Stimulated activated naive CD8-positive, alpha-beta T cell treated with anti-CD3 and anti-CD28 coated beads, Interleukin-15, amount 100 ng/mL, for 72 hours (primary cell): ENCODE results near the gene DMD.

Source experiments
- ATAC-seq: fragments of 150-1000 bp; cut with Tn5 transposase; 2 replicates; pipeline ENCODE4 v1.10.0; 2021; ENCODE audit warnings: mild to moderate bottlenecking, moderate library complexity
- DNase-seq, 2 donors: peaks; one replicate each; pipeline ENCODE4 v3.0.0; 2021 to 2022
- H3K27ac Mint-ChIP-seq, 2 donors: one replicate each; pipeline ENCODE4 v1.8.0; 2022; ENCODE audit warnings: mild to moderate bottlenecking in 2 of 2, mixed read lengths in 2 of 2, moderate library complexity in 2 of 2
- H3K27me3 Mint-ChIP-seq: one replicate; pipeline ENCODE4 v1.8.0; 2022; ENCODE audit warnings: mixed read lengths
- H3K4me1 Mint-ChIP-seq: one replicate; pipeline ENCODE4 v1.8.0; 2022; ENCODE audit warnings: mild to moderate bottlenecking, mixed read lengths
- H3K4me3 Mint-ChIP-seq, 2 donors: one replicate each; pipeline ENCODE4 v1.8.0; 2022; ENCODE audit warnings: mild to moderate bottlenecking in 2 of 2, mixed read lengths in 2 of 2, moderate library complexity in 1 of 2
- H3K9me3 Mint-ChIP-seq, 2 donors: one replicate each; pipeline ENCODE4 v1.8.0; 2022; ENCODE audit warnings: mixed read lengths in 2 of 2

The DMD gene

DNA sequence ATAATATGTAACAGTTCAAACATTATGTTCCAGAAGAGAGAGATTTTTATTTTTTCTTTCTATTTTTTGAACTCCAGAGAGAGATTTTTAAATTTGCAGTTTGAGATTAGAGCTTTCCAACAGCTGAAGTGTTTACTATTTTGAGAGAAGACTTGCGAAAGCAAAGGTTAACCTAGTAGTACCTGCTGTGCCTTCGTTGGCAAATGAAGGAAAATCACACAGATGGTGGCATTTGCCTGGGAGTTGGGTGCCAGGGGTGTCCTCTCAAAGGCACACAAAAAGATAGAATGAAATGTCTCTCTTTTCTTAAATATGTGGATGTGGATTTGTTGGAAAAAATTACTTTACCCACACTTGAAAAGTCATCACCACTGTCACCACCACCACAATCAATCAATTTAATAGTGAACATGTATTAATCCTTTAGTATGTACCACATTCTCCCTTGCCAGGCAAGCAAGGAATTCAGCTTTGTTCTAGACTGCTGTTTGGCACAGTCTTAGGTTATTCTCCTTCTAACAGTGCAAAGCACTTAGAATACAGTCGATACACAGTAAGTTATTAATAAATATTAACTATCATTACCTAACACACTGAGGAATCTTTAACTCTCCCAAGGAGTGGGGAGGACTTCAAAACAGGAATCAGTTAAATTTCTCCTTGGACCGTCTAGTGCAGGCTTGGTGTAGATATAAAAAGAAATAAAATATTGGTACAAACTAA is 1301.3 kb downstream of the DMD start:
- Mint-ChIP-seq H3K9me3 (peaks cover 0 to 6% of the 10 kb centered on the region in 2 donors), H3K4me1 (no peaks in the 10 kb centered on the region), H3K4me3 (no peak overlapping the region)

DNA sequence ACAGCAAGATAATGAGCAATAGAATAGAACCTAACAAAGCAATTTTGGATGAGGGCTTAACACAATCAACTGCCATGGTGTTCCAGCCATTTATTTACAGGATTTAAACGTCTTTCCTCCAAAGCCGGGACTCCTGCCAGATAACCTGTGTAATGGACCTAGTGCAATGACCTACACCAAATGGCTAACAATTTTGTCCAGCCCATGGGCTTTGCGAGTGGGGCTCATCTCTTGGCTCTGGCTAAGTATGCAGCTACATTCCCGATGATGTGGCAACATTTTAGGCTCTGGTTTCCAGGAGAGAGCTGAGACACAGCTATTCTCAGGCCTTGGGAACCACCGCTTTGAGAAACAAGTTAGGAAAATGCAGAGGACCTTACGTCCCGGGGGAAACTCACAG is 1317.2 kb downstream of the DMD start:
- H3K4me3 Mint-ChIP-seq: no peak overlapping the region
- no peak for ATAC-seq
- no peaks in the 10 kb centered on the region for H3K27me3 Mint-ChIP-seq
- no peak for DNase-seq
- no peaks in the 10 kb centered on the region for H3K4me1 Mint-ChIP-seq
- no peaks in the 10 kb centered on the region for H3K9me3 Mint-ChIP-seq
- H3K27ac Mint-ChIP-seq: no peak overlapping the region

More for the DNA sequence above, 1301.3 kb downstream of the DMD start:
- ATAC-seq: no peak
- DNase-seq: no peak
- Mint-ChIP-seq H3K27me3 (no peaks in the 10 kb centered on the region), H3K27ac (no peak overlapping the region)

DNA sequence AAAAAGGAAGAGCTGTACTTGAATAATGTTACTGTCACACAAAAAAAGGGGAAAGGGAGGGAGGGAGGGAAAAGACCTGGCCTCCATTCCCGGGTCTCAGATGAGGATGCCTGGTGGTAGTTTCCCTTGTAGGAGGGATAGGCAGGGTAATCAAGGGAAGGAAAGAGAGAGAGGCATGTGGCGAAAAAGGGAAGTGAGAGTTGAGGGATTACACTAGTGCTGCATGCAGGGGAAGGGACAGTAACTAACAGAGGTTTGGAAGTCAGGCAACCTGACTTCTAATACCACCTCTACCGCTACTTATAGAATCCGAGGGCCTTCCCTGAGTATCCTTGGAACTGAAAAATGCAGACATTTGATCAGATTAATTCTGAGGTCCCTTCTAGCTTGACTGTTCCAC is 1317.8 kb downstream of the DMD start:
- no peaks in the 10 kb centered on the region for H3K9me3 Mint-ChIP-seq

DNA sequence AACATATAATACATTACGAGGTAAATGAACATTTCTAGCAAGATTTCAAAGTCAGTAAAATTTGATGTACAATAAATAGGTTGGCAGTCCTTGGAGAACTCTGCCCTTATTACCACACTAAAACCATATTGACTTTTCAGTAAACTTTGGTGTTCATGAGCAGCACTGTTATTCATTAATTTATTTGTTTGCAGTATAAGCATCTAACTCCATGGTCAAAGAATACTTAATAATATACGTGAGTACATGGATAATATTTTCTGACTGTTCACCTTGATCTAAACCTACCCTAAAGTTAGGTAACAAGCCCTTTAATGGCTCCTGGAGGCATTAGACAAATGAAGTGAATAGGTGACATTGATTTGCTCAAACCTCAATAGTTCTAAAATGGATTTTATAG is 1322.3 kb downstream of the DMD start:
- Mint-ChIP-seq H3K27me3 (no peaks in the 10 kb centered on the region), H3K4me1 (no peaks in the 10 kb centered on the region), H3K4me3 (no peak overlapping the region), H3K27ac (no peak overlapping the region), H3K9me3 (no peaks in the 10 kb centered on the region)
- DNase-seq (no peak), ATAC-seq (no peak)

More for the DNA sequence above, 1317.8 kb downstream of the DMD start:
- Mint-ChIP-seq H3K4me1 (no peaks in the 10 kb centered on the region), H3K27me3 (no peaks in the 10 kb centered on the region), H3K4me3 (no peak overlapping the region), H3K27ac (no peak overlapping the region)
- ATAC-seq: no peak
- no peak for DNase-seq

DNA sequence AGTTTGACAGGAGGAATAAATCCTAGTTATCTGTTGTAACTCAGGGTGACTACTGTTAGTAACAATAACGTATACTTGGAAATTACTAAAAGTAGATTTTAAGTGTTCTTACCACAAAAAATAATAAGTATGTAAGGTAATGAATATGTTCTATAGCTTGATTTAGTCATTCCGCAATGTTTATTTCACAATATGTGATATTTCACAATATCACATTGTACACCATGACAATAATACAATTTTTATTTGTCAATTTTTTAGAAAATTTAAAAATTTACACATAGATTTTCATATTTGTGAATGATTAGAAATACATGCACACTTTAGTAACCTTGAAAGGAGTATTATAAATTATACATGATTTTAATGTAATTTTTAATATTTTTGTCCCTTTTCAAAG is 1326.8 kb downstream of the DMD start:
- DNase-seq (no peak), ATAC-seq (no peak)
- H3K27ac Mint-ChIP-seq: no peak overlapping the region
- no peak overlapping the region for H3K4me3 Mint-ChIP-seq
- H3K9me3 Mint-ChIP-seq: no peaks in the 10 kb centered on the region
- H3K4me1 Mint-ChIP-seq: no peaks in the 10 kb centered on the region
- no peaks in the 10 kb centered on the region for H3K27me3 Mint-ChIP-seq

DNA sequence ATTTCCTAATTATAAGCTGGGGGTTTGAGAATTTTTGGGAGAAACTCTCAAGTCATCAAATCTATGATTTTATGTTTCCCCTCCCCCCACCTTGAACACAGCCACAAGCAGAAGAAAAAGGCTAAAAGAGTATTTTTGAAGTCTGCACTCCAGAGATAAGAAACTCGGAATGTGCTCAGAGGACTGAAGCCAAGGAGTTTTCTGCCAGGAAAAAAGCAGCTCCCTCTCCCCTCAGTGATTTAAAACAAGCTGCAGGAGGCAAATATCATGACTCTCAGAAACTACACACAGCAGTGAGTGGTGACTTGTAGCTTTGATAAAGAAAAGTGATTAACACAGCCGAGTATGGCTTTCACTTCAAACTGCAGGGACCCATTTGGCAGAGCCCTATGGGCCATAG is 1339.3 kb downstream of the DMD start:
- H3K4me1 Mint-ChIP-seq: no peaks in the 10 kb centered on the region
- ATAC-seq: no peak
- DNase-seq: no peak
- H3K27me3 Mint-ChIP-seq: no peaks in the 10 kb centered on the region
- no peak overlapping the region for H3K27ac Mint-ChIP-seq
- no peaks in the 10 kb centered on the region for H3K9me3 Mint-ChIP-seq
- H3K4me3 Mint-ChIP-seq: no peak overlapping the region

DNA sequence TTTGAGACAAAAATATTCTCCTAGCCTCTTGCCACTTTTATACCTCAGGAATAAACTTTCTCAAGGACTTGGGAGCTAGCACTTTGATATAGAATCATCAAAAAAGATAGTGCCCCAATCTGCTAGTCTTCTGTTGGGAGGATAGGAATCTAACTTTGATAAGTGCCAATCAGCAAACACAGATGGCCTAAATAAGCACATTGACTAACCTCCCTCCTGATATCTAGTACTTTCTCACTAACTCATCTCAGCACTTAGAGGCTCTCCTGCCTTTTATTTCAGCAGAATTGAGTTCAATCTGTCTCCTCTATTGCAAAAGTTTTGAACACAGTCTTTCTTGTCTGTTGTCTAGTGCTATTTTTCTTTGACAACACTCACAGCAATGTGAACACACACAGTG is 1341.1 kb downstream of the DMD start:
- no peak for ATAC-seq
- H3K4me1 Mint-ChIP-seq: no peaks in the 10 kb centered on the region
- no peak overlapping the region for H3K27ac Mint-ChIP-seq
- H3K27me3 Mint-ChIP-seq: no peaks in the 10 kb centered on the region
- H3K9me3 Mint-ChIP-seq: peaks cover 5 to 8% of the 10 kb centered on the region in 2 donors
- no peak for DNase-seq
- H3K4me3 Mint-ChIP-seq: no peak overlapping the region

DNA sequence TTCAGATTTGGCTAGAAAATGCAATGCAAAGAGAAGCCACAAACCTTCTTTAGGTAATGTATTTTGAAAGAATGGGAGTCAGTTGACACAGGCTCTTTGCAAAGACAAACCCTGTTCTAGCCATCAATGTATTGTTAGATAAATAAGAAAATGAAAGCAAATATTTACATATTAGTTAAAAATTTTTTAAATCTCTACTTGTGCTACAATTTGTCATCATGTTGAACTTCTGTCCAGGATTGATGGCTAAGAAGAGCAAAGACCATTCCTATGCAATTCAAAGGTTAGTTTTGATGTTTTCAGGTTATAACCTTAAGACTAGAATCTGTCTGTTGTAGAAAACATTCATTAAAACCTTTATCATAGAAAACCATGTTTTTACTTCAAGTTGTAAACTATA is 1350.7 kb downstream of the DMD start:
- Mint-ChIP-seq H3K27ac (no peak overlapping the region), H3K4me3 (no peak overlapping the region), H3K9me3 (peaks cover 0 to under 1% of the 10 kb centered on the region in 2 donors), H3K27me3 (no peaks in the 10 kb centered on the region), H3K4me1 (no peaks in the 10 kb centered on the region)
- ATAC-seq (no peak), DNase-seq (no peak)

DNA sequence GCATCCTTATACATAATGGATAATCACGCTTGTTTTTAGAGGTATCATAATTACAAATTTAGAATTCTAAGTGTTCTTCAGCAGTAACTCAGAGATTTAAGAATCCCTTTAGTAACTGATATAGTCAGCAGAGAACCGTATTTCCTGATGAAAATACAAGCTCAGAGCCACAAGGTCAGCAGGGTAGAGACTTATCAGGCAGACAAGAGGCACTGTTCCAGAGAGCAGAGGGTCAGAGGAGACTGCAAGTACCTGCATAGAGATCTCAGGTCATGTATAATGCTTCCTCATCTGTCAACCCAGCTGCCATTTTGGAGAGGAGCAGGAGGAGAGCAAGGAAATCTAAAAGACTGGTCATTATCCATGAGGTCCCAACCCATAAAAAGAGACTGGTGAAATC is 1352.4 kb downstream of the DMD start:
- ATAC-seq (no peak), DNase-seq (no peak)
- H3K9me3 Mint-ChIP-seq: no peaks in the 10 kb centered on the region
- H3K4me1 Mint-ChIP-seq: no peaks in the 10 kb centered on the region
- H3K27me3 Mint-ChIP-seq: no peaks in the 10 kb centered on the region
- H3K27ac Mint-ChIP-seq: no peak overlapping the region
- H3K4me3 Mint-ChIP-seq: no peak overlapping the region

DNA sequence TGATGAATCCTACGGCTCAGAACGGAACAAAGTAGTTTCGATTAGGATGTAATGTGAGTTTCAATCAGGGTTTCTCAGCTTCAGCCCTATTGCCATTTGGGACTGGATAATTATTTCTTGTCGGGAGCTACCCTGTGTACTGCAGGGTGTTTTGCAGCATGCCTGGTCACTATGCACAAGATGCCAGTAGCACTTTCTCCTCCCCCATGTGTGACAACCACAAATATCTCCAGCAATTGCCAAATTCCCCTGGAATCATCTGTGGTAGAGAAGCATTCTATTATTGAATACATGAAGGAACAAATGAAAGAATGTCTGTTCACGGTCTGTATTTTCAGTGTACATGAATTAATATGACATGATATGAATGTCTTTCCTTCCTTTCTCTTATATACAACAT is 1356.6 kb downstream of the DMD start:
- no peak overlapping the region for H3K4me3 Mint-ChIP-seq
- peaks cover 6 to 7% of the 10 kb centered on the region in 2 donors for H3K9me3 Mint-ChIP-seq
- H3K4me1 Mint-ChIP-seq: no peaks in the 10 kb centered on the region
- DNase-seq: no peak
- H3K27ac Mint-ChIP-seq: no peak overlapping the region
- no peaks in the 10 kb centered on the region for H3K27me3 Mint-ChIP-seq
- ATAC-seq: no peak

DNA sequence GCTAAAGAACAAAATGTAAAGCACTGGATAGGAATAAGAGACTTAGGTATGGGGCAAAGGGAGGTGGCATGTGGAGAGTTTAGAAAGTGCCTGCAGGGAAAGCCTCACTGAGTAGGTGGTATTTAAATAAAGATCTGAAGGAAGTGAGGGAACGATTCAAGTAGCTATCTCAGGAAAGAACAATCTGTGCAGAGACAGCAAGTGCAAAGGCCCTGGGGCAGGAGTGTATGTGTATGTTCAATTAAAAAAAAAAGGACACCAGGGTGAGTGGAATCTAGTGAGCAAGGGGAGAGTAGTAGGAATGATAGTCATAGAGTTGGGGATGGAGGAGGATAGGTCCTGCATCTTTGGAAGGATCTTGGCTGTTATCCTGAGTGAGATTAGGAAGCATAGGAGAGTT is 1359.6 kb downstream of the DMD start:
- ATAC-seq (no peak), DNase-seq (no peak)
- H3K4me3 Mint-ChIP-seq: no peak overlapping the region
- H3K27me3 Mint-ChIP-seq: no peaks in the 10 kb centered on the region
- no peak overlapping the region for H3K27ac Mint-ChIP-seq
- H3K9me3 Mint-ChIP-seq: peaks cover 6 to 7% of the 10 kb centered on the region in 2 donors
- no peaks in the 10 kb centered on the region for H3K4me1 Mint-ChIP-seq

DNA sequence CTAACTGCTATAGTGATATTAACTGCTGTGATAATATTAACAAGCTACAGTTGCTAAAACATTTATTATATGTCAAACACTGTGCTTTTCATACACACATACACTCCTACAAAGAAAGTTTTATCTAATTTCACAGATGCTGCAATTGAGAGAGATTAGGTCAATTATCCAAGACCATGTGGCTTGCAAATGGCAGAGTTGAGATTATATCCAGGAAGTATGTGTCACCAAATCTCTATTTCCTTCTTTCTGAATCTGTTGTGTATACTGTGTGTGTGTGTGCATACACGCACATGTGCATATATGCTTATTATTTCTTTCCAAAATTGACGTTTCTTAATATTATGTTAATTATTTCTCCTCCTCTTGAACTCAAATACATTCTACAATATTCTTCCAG is 1363.6 kb downstream of the DMD start:
- Mint-ChIP-seq H3K4me1 (no peaks in the 10 kb centered on the region), H3K27me3 (no peaks in the 10 kb centered on the region), H3K27ac (no peak overlapping the region), H3K4me3 (no peak overlapping the region), H3K9me3 (peaks cover 6 to 7% of the 10 kb centered on the region in 2 donors)
- ATAC-seq (no peak), DNase-seq (no peak)

DNA sequence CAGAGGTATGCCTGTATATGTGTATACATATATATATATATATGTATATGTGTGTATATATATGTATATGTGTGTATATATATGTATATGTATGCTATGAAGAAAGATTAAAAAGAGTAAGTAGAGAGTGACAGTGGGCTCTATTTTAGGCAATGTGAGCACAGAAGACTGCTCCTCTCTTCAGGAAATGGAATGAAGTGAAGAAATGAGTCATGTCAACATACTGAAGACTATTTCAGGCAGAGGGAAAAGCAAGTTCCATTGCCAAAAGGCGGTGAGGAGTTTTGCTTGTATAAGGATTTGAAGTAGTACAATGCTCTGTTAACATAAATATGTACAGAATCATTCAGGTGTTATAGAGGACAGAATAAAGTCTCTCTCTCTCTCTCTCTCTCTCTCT is 1366.3 kb downstream of the DMD start:
- Mint-ChIP-seq H3K4me3 (no peak overlapping the region), H3K27me3 (no peaks in the 10 kb centered on the region), H3K9me3 (no peaks in the 10 kb centered on the region)

DNA sequence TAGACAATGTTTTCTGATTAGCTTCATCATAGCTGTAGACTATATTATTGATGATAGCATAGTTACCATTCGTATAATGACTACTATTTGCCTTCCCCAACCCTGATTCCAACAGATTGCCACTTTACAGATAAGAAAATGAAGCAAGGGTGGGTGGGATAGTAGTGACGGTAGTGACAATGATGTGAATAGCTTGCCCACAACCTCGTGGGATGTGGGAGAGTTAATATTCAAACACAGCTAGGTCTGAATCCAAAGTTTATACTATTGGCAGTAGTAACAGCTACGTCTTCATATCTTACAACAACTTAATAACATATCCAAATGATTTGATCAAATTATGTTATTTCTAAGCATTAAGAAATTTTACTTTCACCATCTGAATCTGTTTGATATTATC is 1372.7 kb downstream of the DMD start:
- H3K27me3 Mint-ChIP-seq: no peaks in the 10 kb centered on the region
- ATAC-seq: no peak
- H3K4me1 Mint-ChIP-seq: no peaks in the 10 kb centered on the region
- H3K4me3 Mint-ChIP-seq: no peak overlapping the region
- no peaks in the 10 kb centered on the region for H3K9me3 Mint-ChIP-seq
- H3K27ac Mint-ChIP-seq: no peak overlapping the region
- no peak for DNase-seq

More for the DNA sequence above, 1366.3 kb downstream of the DMD start:
- Mint-ChIP-seq H3K27ac (no peak overlapping the region), H3K4me1 (no peaks in the 10 kb centered on the region)
- no peak for DNase-seq
- ATAC-seq: no peak

DNA sequence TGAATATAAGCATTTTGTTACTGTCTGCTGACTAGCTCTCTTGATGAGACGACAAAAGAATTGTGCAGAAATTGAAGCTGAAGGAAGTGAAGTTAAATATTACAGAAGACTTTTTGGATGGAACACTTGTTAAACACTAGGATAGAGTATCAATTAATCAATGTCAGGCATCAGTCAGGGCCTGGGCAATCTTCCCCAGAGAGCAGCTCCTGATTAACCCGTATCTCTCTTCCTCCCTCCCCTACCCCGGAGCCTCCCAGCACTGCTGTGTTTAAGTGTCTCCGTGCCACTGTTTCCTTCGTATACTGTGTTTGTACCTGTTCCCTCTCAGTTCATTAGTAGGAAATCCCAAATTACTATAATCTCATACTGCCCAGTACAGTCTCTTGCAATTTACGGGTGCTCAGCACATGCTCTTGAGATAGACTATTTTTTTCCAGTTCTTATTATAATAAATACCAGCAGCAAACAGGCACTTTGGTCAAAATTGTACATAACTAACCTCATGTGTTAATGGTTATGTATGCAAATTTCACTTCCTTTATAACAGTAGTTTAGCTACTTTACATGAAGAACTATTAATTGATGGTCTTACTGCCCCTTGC is 1373.8 kb downstream of the DMD start:
- no peak overlapping the region for H3K4me3 Mint-ChIP-seq
- no peak for ATAC-seq

DNA sequence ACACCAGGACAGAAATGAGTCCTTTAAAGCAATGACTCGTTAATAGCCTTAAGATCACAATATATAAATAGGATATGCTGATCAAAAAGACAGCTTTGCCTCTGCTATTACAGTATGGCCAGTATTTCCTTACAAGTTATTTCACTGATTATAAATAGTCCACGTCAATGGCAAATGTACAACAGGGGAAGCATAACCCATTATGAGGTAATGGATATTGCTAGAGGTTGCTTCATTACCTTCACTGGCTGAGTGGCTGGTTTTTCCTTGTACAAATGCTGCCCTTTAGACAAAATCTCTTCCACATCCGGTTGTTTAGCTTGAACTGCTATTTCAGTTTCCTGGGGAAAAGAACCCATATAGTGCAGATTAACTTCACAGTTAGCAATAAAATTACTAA is 1374.9 kb downstream of the DMD start:
- Mint-ChIP-seq H3K4me3 (no peak overlapping the region), H3K4me1 (no peaks in the 10 kb centered on the region), H3K27me3 (no peaks in the 10 kb centered on the region), H3K27ac (no peak overlapping the region), H3K9me3 (no peaks in the 10 kb centered on the region)
- ATAC-seq: no peak
- no peak for DNase-seq

More for the DNA sequence above, 1373.8 kb downstream of the DMD start:
- no peak for DNase-seq
- H3K9me3 Mint-ChIP-seq: no peaks in the 10 kb centered on the region
- no peaks in the 10 kb centered on the region for H3K4me1 Mint-ChIP-seq
- H3K27me3 Mint-ChIP-seq: no peaks in the 10 kb centered on the region
- no peak overlapping the region for H3K27ac Mint-ChIP-seq

DNA sequence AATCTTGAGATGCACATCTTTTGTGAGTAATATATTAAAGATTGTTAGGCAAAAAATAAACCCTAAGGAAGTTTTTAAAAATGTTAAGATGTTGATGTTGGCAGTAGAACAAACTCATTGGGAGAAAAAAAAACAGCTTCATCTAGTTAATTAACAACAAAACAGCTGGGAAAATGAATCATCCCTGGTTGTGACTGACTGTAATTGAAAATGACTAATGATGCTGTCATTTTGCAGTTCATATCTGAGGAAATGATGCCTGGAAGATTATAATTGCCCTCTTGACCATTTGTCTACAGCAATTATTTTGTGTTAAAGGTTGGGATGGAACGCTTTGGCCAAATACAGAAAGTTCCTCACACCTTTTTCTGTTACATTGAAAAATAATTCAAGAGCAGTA is 1379.1 kb downstream of the DMD start:
- Mint-ChIP-seq H3K27ac (no peak overlapping the region), H3K4me3 (no peak overlapping the region), H3K9me3 (no peaks in the 10 kb centered on the region), H3K27me3 (no peaks in the 10 kb centered on the region), H3K4me1 (no peaks in the 10 kb centered on the region)
- DNase-seq (no peak), ATAC-seq (no peak)
